ENCODE results near the gene SH3BGRL3.

GRCh38 chr1:26252718-26253117 is 27.2 kb upstream of the SH3BGRL3 start:
- TF ChIP-seq, protein P1, sequence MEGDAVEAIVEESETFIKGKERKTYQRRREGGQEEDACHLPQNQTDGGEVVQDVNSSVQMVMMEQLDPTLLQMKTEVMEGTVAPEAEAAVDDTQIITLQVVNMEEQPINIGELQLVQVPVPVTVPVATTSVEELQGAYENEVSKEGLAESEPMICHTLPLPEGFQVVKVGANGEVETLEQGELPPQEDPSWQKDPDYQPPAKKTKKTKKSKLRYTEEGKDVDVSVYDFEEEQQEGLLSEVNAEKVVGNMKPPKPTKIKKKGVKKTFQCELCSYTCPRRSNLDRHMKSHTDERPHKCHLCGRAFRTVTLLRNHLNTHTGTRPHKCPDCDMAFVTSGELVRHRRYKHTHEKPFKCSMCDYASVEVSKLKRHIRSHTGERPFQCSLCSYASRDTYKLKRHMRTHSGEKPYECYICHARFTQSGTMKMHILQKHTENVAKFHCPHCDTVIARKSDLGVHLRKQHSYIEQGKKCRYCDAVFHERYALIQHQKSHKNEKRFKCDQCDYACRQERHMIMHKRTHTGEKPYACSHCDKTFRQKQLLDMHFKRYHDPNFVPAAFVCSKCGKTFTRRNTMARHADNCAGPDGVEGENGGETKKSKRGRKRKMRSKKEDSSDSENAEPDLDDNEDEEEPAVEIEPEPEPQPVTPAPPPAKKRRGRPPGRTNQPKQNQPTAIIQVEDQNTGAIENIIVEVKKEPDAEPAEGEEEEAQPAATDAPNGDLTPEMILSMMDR (IDR thresholded peaks at IDR 0.05 in 4 of 5, conservative IDR thresholded peaks at IDR 0.05 in 1 of 5) = no peak
- no peak for TF ChIP-seq POLR2A (IDR thresholded peaks at IDR 0.05)

All from gastrocnemius medialis (tissue), 4 donors.